ENCODE results near the gene MGAT1.

- TF ChIP-seq CTCF (conservative IDR thresholded peaks at IDR 0.05; ENCODE audit: low read depth, low read length) (no peak), EZH2 (IDR thresholded peaks at IDR 0.05; ENCODE audit: borderline replicate concordance, low read depth, low read length, poor library complexity, severe bottlenecking) (no peak)
Observed at GRCh38 chr5:180847026-180847425, 44.4 kb upstream of the MGAT1 start.

Measured in A673 (cell line).